Tibial artery (tissue), 4 donors: ENCODE data around the gene RABGAP1L.

Source experiments
- DNase-seq, 2 donors: peaks; one replicate each; pipeline ENCODE4 v3.0.0-alpha.2; 2019
- H3K27ac ChIP-seq, 2 donors: fragments of 200-600 bp; sonication (generic) in 1 of 2; 1 replicate in 1 of 2; 2 replicates in 1 of 2; pipeline ENCODE4 v1.5.1; 2018 to 2019; ENCODE audit warnings: mild to moderate bottlenecking in 1 of 2
- H3K27me3 ChIP-seq, 2 donors: fragments of 200-600 bp; sonication (generic) in 1 of 2; one replicate each; pipeline versions ENCODE4 v1.5.1 to v1.6.0; 2016 to 2019
- H3K36me3 ChIP-seq, 3 donors: fragments of 200-600 bp; sonication (generic) in 2 of 3; one replicate each; pipeline ENCODE4 v1.5.1; 2016 to 2019; ENCODE audit warnings: mild to moderate bottlenecking in 2 of 3
- H3K4me1 ChIP-seq, 4 donors: fragments of 200-600 bp; sonication (generic) in 2 of 4; 1 replicate in 3 of 4; 2 replicates in 1 of 4; pipeline ENCODE4 v1.5.1; 2016 to 2019
- H3K4me3 ChIP-seq, 2 donors: fragments of 200-600 bp; sonication (generic) in 1 of 2; 1 replicate in 1 of 2; 2 replicates in 1 of 2; pipeline ENCODE4 v1.5.1; 2018 to 2019; ENCODE audit warnings: mild to moderate bottlenecking in 2 of 2
- H3K9me3 ChIP-seq, 3 donors: fragments of 200-600 bp; sonication (generic) in 1 of 3; one replicate each; pipeline ENCODE4 v1.5.1; 2016 to 2019
- intact Hi-C: fragments of 100-400 bp; cut with DNase I; formaldehyde crosslinking; loops from one replicate; pipeline ENCODE4 v1.15.0; 2023; ENCODE audit warnings: low total_unique reads
- TF ChIP-seq, protein P1 (sequence below), 2 experiments: fragments of 200-600 bp in 1 of 2; fragments of 450-650 bp in 1 of 2; IDR thresholded peaks; one replicate each; pipeline ENCODE4 v1.5.1; 2017 to 2019; ENCODE audit warnings: antibody characterized with exemption in 2 of 2, mild to moderate bottlenecking in 1 of 2, moderate library complexity in 1 of 2

Gene RABGAP1L

DNA sequence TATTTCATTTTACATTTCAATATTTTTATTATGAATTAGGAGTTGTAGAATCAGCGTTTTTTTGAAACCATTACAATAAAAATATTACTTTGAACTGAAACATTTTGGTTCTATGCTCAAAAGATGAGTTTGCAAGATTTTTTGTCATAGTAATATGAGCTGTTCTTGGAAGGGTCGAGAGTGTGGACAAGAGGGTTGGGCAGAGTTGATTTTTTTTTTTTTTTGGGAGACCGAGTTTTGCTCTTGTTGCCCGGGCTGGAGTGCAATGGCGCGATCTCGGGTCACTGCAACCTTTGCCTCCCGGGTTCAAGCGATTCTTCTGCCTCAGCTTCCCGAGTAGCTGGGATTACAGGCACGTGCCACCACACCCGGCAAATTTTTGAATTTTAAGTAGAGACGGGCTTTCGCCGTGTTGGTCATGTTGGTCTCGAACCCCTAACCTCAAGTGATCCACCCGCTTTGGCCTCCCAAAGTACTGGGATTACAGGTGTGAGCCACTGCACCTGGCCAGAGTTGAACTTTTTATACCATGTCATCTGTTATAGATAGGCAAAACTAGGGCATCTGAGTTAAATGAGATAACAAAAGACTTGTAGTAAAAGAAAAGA, 843.7 kb downstream of the RABGAP1L start:
- Histone ChIP-seq H3K36me3 (peaks cover 4 to 19% (median 18%) of the 10 kb centered on the region in 3 donors), H3K9me3 (no peaks in the 10 kb centered on the region), H3K27ac (no peak overlapping the region), H3K27me3 (no peaks in the 10 kb centered on the region), H3K4me1 (peaks cover 0 to 41% (median 16%) of the 10 kb centered on the region in 4 donors), H3K4me3 (no peak overlapping the region)
- intact Hi-C loops, result no loop called here
- TF ChIP-seq, protein P1, sequence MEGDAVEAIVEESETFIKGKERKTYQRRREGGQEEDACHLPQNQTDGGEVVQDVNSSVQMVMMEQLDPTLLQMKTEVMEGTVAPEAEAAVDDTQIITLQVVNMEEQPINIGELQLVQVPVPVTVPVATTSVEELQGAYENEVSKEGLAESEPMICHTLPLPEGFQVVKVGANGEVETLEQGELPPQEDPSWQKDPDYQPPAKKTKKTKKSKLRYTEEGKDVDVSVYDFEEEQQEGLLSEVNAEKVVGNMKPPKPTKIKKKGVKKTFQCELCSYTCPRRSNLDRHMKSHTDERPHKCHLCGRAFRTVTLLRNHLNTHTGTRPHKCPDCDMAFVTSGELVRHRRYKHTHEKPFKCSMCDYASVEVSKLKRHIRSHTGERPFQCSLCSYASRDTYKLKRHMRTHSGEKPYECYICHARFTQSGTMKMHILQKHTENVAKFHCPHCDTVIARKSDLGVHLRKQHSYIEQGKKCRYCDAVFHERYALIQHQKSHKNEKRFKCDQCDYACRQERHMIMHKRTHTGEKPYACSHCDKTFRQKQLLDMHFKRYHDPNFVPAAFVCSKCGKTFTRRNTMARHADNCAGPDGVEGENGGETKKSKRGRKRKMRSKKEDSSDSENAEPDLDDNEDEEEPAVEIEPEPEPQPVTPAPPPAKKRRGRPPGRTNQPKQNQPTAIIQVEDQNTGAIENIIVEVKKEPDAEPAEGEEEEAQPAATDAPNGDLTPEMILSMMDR (IDR thresholded peaks at IDR 0.05), result no peak
- no peak for DNase-seq

DNA sequence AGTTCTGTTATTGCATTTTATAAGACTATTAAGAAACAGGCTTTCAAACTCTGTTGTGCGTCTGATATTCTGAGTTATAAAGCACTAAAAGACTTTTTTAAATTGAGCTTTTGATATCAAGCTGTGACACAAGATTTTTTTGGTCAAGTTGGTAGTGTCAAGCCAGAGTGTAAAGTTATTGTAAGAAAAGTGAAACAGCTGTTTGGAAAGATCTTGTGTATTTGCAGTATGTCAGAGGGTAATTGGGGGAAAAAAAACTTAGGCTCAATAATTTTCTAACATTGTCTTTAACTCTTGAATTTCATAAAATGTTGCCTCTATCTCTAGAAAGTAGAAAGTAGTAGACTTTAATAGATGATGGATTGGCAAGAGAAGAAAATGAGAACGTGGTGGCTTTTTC, 844.2 kb downstream of the RABGAP1L start:
- DNase-seq, result no peak
- Histone ChIP-seq H3K27me3 (no peaks in the 10 kb centered on the region), H3K4me1 (peaks cover 0 to 37% (median 16%) of the 10 kb centered on the region in 4 donors), H3K36me3 (peaks cover 9 to 24% (median 23%) of the 10 kb centered on the region in 3 donors), H3K4me3 (no peak overlapping the region), H3K27ac (no peak overlapping the region), H3K9me3 (no peaks in the 10 kb centered on the region)
- TF ChIP-seq, protein P1 (IDR thresholded peaks at IDR 0.05), result no peak
- intact Hi-C loops, result no loop called here

DNA sequence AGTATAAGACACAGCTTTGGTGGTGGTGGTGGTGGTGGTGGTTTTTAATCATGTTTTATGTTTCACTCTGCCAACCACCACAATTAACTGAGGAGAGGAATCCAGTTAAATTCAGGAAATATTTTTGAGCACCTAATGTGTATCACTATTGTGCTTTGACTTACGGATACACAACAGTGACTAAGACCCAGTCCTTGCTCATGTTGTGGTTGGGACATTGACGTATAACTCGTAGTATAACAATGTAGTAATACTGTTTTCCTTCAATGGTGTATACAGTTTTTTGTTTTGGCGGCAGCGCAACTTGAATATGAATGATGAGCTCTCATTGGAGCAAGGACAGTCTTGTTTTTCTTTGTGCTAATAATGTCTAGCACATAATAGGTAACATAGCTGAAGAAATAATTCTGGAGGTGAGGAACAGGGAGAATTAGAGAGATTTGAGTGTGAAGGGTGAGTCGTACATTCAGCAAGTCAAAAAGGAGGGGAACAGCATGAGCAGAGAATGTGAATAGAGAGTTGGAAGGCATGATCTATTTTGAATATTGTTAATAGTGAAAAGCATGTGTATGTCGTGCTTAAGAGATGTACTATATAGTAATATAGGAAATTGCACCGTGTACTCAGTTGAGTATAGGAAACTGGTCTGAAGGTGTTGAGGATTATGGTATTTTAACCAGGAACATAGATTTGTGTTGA, 845.9 kb downstream of the RABGAP1L start:
- intact Hi-C loops, result no loop called here
- Histone ChIP-seq H3K9me3 (no peaks in the 10 kb centered on the region), H3K4me1 (peaks cover 0 to 33% (median 14%) of the 10 kb centered on the region in 4 donors), H3K4me3 (no peak overlapping the region), H3K27me3 (no peaks in the 10 kb centered on the region), H3K36me3 (peaks cover 15 to 40% (median 24%) of the 10 kb centered on the region in 3 donors), H3K27ac (no peak overlapping the region)
- DNase-seq, result no peak
- TF ChIP-seq, protein P1 (IDR thresholded peaks at IDR 0.05), result no peak

DNA sequence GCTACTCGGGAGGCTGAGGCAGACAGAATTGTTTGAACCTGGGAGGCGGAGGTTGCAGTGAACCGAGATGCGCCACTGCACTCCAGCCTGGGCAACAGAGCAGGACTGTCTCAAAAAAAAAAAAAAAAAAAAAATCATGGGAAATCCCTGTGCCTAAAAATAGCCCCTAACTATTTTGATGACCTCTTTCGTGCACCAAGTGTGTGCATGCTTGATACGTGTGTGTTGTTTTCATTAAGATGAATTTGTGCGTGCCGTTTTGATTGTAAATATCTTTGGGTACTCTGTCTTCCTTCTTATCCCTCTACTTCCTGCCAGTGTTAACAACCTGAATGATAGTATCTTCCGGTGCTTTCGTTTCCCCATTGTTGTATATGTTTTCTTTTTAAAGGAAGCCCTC, 850.2 kb downstream of the RABGAP1L start:
- no peaks in the 10 kb centered on the region for H3K27me3 ChIP-seq
- H3K4me3 ChIP-seq, result no peak overlapping the region
- TF ChIP-seq, protein P1 (IDR thresholded peaks at IDR 0.05), result no peak
- peaks cover 57 to 81% (median 62%) of the 10 kb centered on the region in 3 donors for H3K36me3 ChIP-seq
- H3K27ac ChIP-seq, result no peak overlapping the region
- H3K4me1 ChIP-seq, result peaks cover 0 to 1% (median 0%) of the 10 kb centered on the region in 4 donors
- intact Hi-C loops, result no loop called here
- no peaks in the 10 kb centered on the region for H3K9me3 ChIP-seq
- no peak for DNase-seq

DNA sequence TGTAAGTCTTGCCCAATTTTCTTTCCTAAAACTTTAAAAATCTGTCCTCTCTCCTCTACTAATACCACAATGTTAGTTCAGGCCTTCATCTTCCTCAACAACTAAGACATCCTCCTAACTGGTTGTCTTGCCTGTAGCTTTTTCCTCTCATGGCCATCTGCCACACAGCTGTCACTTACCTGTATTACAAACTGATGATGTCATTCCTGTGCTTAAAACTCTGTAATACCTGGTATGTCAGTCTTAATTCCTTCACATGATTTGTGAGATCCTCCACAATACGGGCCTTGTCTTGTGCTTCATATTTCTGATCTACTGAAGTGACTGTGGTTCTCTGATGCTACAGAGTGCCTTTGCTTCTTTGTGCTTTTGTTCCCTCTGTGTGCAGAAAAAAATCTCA, 854.1 kb downstream of the RABGAP1L start:
- Histone ChIP-seq H3K27me3 (no peaks in the 10 kb centered on the region), H3K27ac (no peak overlapping the region), H3K9me3 (no peaks in the 10 kb centered on the region), H3K4me1 (no peaks in the 10 kb centered on the region), H3K4me3 (no peak overlapping the region), H3K36me3 (peaks cover 76 to 99% (median 77%) of the 10 kb centered on the region in 3 donors)
- DNase-seq, result no peak
- intact Hi-C loops, result no loop called here
- TF ChIP-seq, protein P1 (IDR thresholded peaks at IDR 0.05), result no peak
